ENCODE measurements around the gene DPP6.

The DPP6 gene

GRCh38 chr7:154424350-154424749 lies 372.2 kb downstream of the DPP6 start:
- DNase-seq: peak; percentile 15

- DNase-seq: no peak
Observed at GRCh38 chr7:154425271-154425670, 373.1 kb downstream of the DPP6 start.

- no peak for DNase-seq
Observed at GRCh38 chr7:154426778-154427177, 374.6 kb downstream of the DPP6 start.

GRCh38 chr7:154427533-154427932 lies 375.3 kb downstream of the DPP6 start:
- DNase-seq: no peak

- DNase-seq: no peak
Observed at GRCh38 chr7:154429666-154430404, 377.6 kb downstream of the DPP6 start.

- no peak for DNase-seq
Observed at GRCh38 chr7:154430640-154431039, 378.4 kb downstream of the DPP6 start.

GRCh38 chr7:154431045-154431444 lies 378.8 kb downstream of the DPP6 start:
- no peak for DNase-seq

GRCh38 chr7:154433632-154434598 lies 381.7 kb downstream of the DPP6 start:
- DNase-seq: no peak

- no peak for DNase-seq
Observed at GRCh38 chr7:154436560-154436959, 384.4 kb downstream of the DPP6 start.

- DNase-seq: no peak
Observed at GRCh38 chr7:154437234-154437633, 385.0 kb downstream of the DPP6 start.

GRCh38 chr7:154438571-154439367 lies 386.6 kb downstream of the DPP6 start:
- no peak for DNase-seq

- no peak for DNase-seq
Observed at GRCh38 chr7:154440058-154440457, 387.9 kb downstream of the DPP6 start.

GRCh38 chr7:154440651-154441050 lies 388.5 kb downstream of the DPP6 start:
- no peak for DNase-seq

- DNase-seq: no peak
Observed at GRCh38 chr7:154441811-154442210, 389.6 kb downstream of the DPP6 start.

- DNase-seq: no peak
Observed at GRCh38 chr7:154442939-154443338, 390.7 kb downstream of the DPP6 start.

- DNase-seq: no peak
Observed at GRCh38 chr7:154450451-154450850, 398.3 kb downstream of the DPP6 start.

GRCh38 chr7:154451480-154452457 lies 399.6 kb downstream of the DPP6 start:
- no peak for DNase-seq

GRCh38 chr7:154463794-154464193 lies 411.6 kb downstream of the DPP6 start:
- DNase-seq: no peak

- no peak for DNase-seq
Observed at GRCh38 chr7:154469652-154470051, 417.5 kb downstream of the DPP6 start.

GRCh38 chr7:154472343-154472742 lies 420.1 kb downstream of the DPP6 start:
- no peak for DNase-seq

GRCh38 chr7:154473360-154473759 lies 421.2 kb downstream of the DPP6 start:
- DNase-seq: no peak
